Measurements from ENCODE around the gene NRROS.

DNA sequence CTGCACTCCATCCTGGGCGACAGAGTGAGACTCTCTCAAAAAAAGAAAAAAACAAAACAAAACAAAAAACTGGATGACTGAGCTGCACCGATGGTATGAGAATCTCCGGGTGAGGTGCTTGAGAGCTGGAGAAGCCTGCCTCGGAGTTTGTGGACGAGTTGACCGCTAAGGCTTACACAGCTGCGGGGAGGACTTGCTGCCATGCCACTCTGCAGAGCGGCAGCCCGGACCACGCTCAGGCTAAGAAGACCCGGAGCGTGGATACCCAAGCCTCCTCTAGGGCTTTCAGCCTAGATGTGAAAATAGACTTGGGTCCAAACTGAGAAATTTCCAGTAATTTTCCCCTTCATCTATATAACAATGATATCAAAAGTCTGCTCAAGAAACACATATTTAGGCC lies 16.0 kb downstream of the NRROS start:
- TF ChIP-seq POLR2A (IDR thresholded peaks at IDR 0.05), result no peak
- TF ChIP-seq, protein P1, sequence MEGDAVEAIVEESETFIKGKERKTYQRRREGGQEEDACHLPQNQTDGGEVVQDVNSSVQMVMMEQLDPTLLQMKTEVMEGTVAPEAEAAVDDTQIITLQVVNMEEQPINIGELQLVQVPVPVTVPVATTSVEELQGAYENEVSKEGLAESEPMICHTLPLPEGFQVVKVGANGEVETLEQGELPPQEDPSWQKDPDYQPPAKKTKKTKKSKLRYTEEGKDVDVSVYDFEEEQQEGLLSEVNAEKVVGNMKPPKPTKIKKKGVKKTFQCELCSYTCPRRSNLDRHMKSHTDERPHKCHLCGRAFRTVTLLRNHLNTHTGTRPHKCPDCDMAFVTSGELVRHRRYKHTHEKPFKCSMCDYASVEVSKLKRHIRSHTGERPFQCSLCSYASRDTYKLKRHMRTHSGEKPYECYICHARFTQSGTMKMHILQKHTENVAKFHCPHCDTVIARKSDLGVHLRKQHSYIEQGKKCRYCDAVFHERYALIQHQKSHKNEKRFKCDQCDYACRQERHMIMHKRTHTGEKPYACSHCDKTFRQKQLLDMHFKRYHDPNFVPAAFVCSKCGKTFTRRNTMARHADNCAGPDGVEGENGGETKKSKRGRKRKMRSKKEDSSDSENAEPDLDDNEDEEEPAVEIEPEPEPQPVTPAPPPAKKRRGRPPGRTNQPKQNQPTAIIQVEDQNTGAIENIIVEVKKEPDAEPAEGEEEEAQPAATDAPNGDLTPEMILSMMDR (IDR thresholded peaks at IDR 0.05), result no peak

All from lower leg skin (tissue), 3 donors.